HL-60 (cell line): Measurements from ENCODE around the gene EP300.
A peak's percentile ranks its signal among the peaks of the same experiment; 100 is the strongest.

Experiments used
- DNase-seq, 2 experiments: peaks; one replicate each; pipeline ENCODE4 v3.0.0-alpha.2; 2010 to 2020; ENCODE audit warnings: low read depth in 1 of 2, low spot score in 1 of 2
- H3K27ac ChIP-seq: fragments of 250-450 bp; sonication (Bioruptor Pico); replicated peaks from 2 replicates; pipeline ENCODE4 v1.5.1; 2020; ENCODE audit warnings: mild to moderate bottlenecking, moderate library complexity
- H3K27me3 ChIP-seq: fragments of 250-450 bp; sonication (Bioruptor Pico); 2 replicates; pipeline ENCODE4 v1.5.1; 2021; ENCODE audit warnings: mild to moderate bottlenecking, moderate library complexity; ENCODE audit not compliant: insufficient read depth, poor library complexity, severe bottlenecking
- H3K4me3 ChIP-seq: replicated peaks from 2 replicates; pipeline ENCODE4 v1.5.1; 2011; ENCODE audit warnings: mild to moderate bottlenecking, control low read depth, low read length; ENCODE audit not compliant: insufficient read depth
- CTCF ChIP-seq: IDR thresholded peaks from one replicate; pipeline ENCODE4 v1.5.1; 2011; ENCODE audit warnings: low read length, control low read depth, inconsistent platforms; ENCODE audit not compliant: insufficient read depth
- GABPA ChIP-seq: IDR thresholded peaks from 2 replicates; pipeline ENCODE4 v1.6.1; 2012; ENCODE audit warnings: low read depth
- POLR2AphosphoS5 ChIP-seq: IDR thresholded peaks from 2 replicates; pipeline ENCODE4 v1.6.1; 2012; ENCODE audit warnings: low read depth
- REST ChIP-seq: IDR thresholded peaks from 2 replicates; pipeline ENCODE4 v1.6.1; 2012; ENCODE audit warnings: low read depth; ENCODE audit not compliant: insufficient replicate concordance
- SPI1 ChIP-seq: IDR thresholded peaks from 2 replicates; pipeline ENCODE4 v1.6.1; 2012; ENCODE audit warnings: low read depth, mild to moderate bottlenecking, borderline replicate concordance

Gene EP300

GRCh38 chr22:41078931-41079330 is 13.5 kb upstream of the EP300 start:
- no peak overlapping the region for H3K27ac ChIP-seq
- no peak for DNase-seq
- no peak for TF ChIP-seq CTCF

GRCh38 chr22:41085842-41086241 is 6.5 kb upstream of the EP300 start:
- H3K4me3 ChIP-seq: no peak overlapping the region

More at GRCh38 chr22:41078931-41079330, 13.5 kb upstream of the EP300 start:
- Histone ChIP-seq H3K27me3 (no peaks in the 10 kb centered on the region), H3K4me3 (no peak overlapping the region)

GRCh38 chr22:41091132-41092022 is 1.0 kb upstream of the EP300 start:
- Histone ChIP-seq H3K27me3 (no peaks in the 10 kb centered on the region), H3K4me3 (peak overlapping the region; percentile 83), H3K27ac (peak overlapping the region; percentile 98)
- DNase-seq: peak; percentile 97 to 98
- peak; percentile 95 for TF ChIP-seq SPI1
- no peak for TF ChIP-seq CTCF
- no peak; the same call in 1 of the 2 replicates for TF ChIP-seq GABPA
- peak; percentile 40 for TF ChIP-seq REST
- TF ChIP-seq POLR2AphosphoS5: peak; percentile 95

More at GRCh38 chr22:41085842-41086241, 6.5 kb upstream of the EP300 start:
- DNase-seq: no peak
- H3K27ac ChIP-seq: no peak overlapping the region
- no peak for TF ChIP-seq CTCF
- no peak for TF ChIP-seq REST
- TF ChIP-seq GABPA: no peak
- no peak for TF ChIP-seq SPI1
- no peak for TF ChIP-seq POLR2AphosphoS5
- no peaks in the 10 kb centered on the region for H3K27me3 ChIP-seq
